Measurements from ENCODE around the gene PTPRD. TPM values are rescaled to one million over a fixed set of nuclear protein-coding genes. Genes with fewer than 3 reads are reported as not detected.

PTPRD gene
- total and polyA plus RNA-seq, 2 donors from 2014 or later = 6.4 to 78.9 TPM

- Histone ChIP-seq H3K9ac (ENCODE audit: low read length in 3 of 3) (no peak overlapping the region), H3K27me3 (ENCODE audit: control insufficient read depth, insufficient read depth, low read length) (no peaks in the 10 kb centered on the region), H3K4me3 (ENCODE audit: low read length in 3 of 3) (no peak overlapping the region), H3K4me1 (ENCODE audit: control insufficient read depth in 2 of 3, insufficient read depth in 2 of 3, low read depth in 1 of 3, low read length in 3 of 3) (no peaks in the 10 kb centered on the region), H3K27ac (ENCODE audit: low read depth in 2 of 2, low read length in 2 of 2) (no peak overlapping the region), H3K36me3 (ENCODE audit: control insufficient read depth in 2 of 3, insufficient read depth in 3 of 3, low read length in 3 of 3) (no peaks in the 10 kb centered on the region), H3K9me3 (ENCODE audit: control insufficient read depth in 2 of 3, insufficient read depth in 1 of 3, low read length in 3 of 3) (no peaks in the 10 kb centered on the region)
- DNase-seq = no peak
- FAIRE-seq = no peak
- intact Hi-C loops (cut with DNase I) = no loop called here
- no peak for TF ChIP-seq CTCF (IDR thresholded peaks at IDR 0.05; ENCODE audit: borderline replicate concordance, extremely low read depth, insufficient read depth)
Measured at GRCh38 chr9:8643464-8643863, 1969.3 kb downstream of the PTPRD start.

GRCh38 chr9:8640761-8641160, 1972.0 kb downstream of the PTPRD start:
- no peak overlapping the region for H3K9ac ChIP-seq (ENCODE audit: low read length in 3 of 3)
- no peak overlapping the region for H3K4me3 ChIP-seq (ENCODE audit: low read length in 3 of 3)
- no peak for TF ChIP-seq CTCF (IDR thresholded peaks at IDR 0.05; ENCODE audit: borderline replicate concordance, extremely low read depth, insufficient read depth)
- no peaks in the 10 kb centered on the region for H3K4me1 ChIP-seq (ENCODE audit: control insufficient read depth in 2 of 3, insufficient read depth in 2 of 3, low read depth in 1 of 3, low read length in 3 of 3)
- intact Hi-C loops (cut with DNase I) = no loop called here
- no peaks in the 10 kb centered on the region for H3K27me3 ChIP-seq (ENCODE audit: control insufficient read depth, insufficient read depth, low read length)
- H3K36me3 ChIP-seq (ENCODE audit: control insufficient read depth in 2 of 3, insufficient read depth in 3 of 3, low read length in 3 of 3) = no peaks in the 10 kb centered on the region
- H3K27ac ChIP-seq (ENCODE audit: low read depth in 2 of 2, low read length in 2 of 2) = no peak overlapping the region
- no peaks in the 10 kb centered on the region for H3K9me3 ChIP-seq (ENCODE audit: control insufficient read depth in 2 of 3, insufficient read depth in 1 of 3, low read length in 3 of 3)
- FAIRE-seq (no peak), DNase-seq (no peak)

GRCh38 chr9:8637626-8638025, 1975.2 kb downstream of the PTPRD start:
- Histone ChIP-seq H3K36me3 (ENCODE audit: control insufficient read depth in 2 of 3, insufficient read depth in 3 of 3, low read length in 3 of 3) (no peaks in the 10 kb centered on the region), H3K27ac (ENCODE audit: low read depth in 2 of 2, low read length in 2 of 2) (no peak overlapping the region), H3K4me1 (ENCODE audit: control insufficient read depth in 2 of 3, insufficient read depth in 2 of 3, low read depth in 1 of 3, low read length in 3 of 3) (no peaks in the 10 kb centered on the region), H3K27me3 (ENCODE audit: control insufficient read depth, insufficient read depth, low read length) (no peaks in the 10 kb centered on the region), H3K9me3 (ENCODE audit: control insufficient read depth in 2 of 3, insufficient read depth in 1 of 3, low read length in 3 of 3) (no peaks in the 10 kb centered on the region), H3K9ac (ENCODE audit: low read length in 3 of 3) (no peak overlapping the region), H3K4me3 (ENCODE audit: low read length in 3 of 3) (no peak overlapping the region)
- TF ChIP-seq CTCF (IDR thresholded peaks at IDR 0.05; ENCODE audit: borderline replicate concordance, extremely low read depth, insufficient read depth) = no peak
- FAIRE-seq (peak; percentile 6), DNase-seq (no peak)
- intact Hi-C loops (cut with DNase I) = no loop called here

- H3K27me3 ChIP-seq (ENCODE audit: control insufficient read depth, insufficient read depth, low read length) = no peaks in the 10 kb centered on the region
- intact Hi-C loops (cut with DNase I) = no loop called here
- H3K9me3 ChIP-seq (ENCODE audit: control insufficient read depth in 2 of 3, insufficient read depth in 1 of 3, low read length in 3 of 3) = no peaks in the 10 kb centered on the region
- no peak overlapping the region for H3K27ac ChIP-seq (ENCODE audit: low read depth in 2 of 2, low read length in 2 of 2)
- FAIRE-seq = no peak
- no peak for DNase-seq
- no peaks in the 10 kb centered on the region for H3K36me3 ChIP-seq (ENCODE audit: control insufficient read depth in 2 of 3, insufficient read depth in 3 of 3, low read length in 3 of 3)
- H3K9ac ChIP-seq (ENCODE audit: low read length in 3 of 3) = no peak overlapping the region
- no peak for TF ChIP-seq CTCF (IDR thresholded peaks at IDR 0.05; ENCODE audit: borderline replicate concordance, extremely low read depth, insufficient read depth)
- H3K4me3 ChIP-seq (ENCODE audit: low read length in 3 of 3) = no peak overlapping the region
- H3K4me1 ChIP-seq (ENCODE audit: control insufficient read depth in 2 of 3, insufficient read depth in 2 of 3, low read depth in 1 of 3, low read length in 3 of 3) = no peaks in the 10 kb centered on the region
Measured at GRCh38 chr9:8633784-8634183, 1979.0 kb downstream of the PTPRD start.

Data from kidney (tissue), 14 donors.